ENCODE data around the gene SPEF2.
"Not testable (repeated sequence)": the region's sequence is repeated elsewhere in the genome, so short reads cannot be mapped to it uniquely, and the experiment has no call there.

Gene SPEF2

DNA sequence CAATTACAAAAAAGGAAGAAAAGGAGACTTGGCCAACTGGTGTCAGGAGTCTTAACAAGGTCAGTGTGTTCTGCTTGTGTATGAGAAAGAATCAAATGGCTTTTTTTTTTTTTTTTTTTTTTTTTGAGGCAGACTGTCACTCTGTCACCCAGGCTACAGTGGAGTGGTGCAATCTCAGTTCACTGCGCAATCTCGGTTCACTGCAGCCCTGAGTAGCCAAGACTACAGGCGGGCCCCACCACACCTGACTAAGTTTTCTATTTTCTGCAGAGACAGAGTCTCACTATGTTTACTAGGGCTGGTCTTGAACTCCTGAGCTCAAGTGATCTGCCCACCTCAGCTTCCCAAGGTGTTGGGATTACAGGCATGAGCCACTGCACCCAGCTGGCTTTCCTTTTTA is 236.0 kb downstream of the SPEF2 start:
- no peak overlapping the region for H3K4me3 ChIP-seq (ENCODE audit: low read length)
- TF ChIP-seq, protein P1, sequence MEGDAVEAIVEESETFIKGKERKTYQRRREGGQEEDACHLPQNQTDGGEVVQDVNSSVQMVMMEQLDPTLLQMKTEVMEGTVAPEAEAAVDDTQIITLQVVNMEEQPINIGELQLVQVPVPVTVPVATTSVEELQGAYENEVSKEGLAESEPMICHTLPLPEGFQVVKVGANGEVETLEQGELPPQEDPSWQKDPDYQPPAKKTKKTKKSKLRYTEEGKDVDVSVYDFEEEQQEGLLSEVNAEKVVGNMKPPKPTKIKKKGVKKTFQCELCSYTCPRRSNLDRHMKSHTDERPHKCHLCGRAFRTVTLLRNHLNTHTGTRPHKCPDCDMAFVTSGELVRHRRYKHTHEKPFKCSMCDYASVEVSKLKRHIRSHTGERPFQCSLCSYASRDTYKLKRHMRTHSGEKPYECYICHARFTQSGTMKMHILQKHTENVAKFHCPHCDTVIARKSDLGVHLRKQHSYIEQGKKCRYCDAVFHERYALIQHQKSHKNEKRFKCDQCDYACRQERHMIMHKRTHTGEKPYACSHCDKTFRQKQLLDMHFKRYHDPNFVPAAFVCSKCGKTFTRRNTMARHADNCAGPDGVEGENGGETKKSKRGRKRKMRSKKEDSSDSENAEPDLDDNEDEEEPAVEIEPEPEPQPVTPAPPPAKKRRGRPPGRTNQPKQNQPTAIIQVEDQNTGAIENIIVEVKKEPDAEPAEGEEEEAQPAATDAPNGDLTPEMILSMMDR (IDR thresholded peaks at IDR 0.05; ENCODE audit: insufficient read depth, low read depth, low read length, missing control alignments), result no peak
- no peak for DNase-seq (ENCODE audit: low read depth)

DNA sequence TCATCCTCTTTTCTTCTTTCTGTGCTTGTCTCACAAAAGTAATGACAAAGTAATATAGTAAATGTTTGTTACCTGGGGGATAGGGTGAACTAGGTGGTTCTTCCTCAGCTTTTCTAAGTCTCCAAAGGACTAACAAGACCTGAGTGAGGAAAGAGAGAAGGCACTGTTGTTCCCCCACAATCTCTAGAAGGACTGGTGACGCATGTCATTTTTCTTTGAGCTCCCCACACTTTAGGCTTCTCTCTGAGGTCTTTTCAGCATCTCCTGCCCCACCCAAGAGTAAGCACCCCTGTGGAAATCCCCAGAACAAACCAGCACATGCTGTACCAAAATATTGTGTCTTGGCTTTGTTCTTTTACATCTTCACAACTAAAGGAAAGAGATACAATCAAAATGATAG is 236.6 kb downstream of the SPEF2 start:
- no peak for DNase-seq (ENCODE audit: low read depth)
- H3K4me3 ChIP-seq (ENCODE audit: low read length), result no peak overlapping the region
- TF ChIP-seq, protein P1 (IDR thresholded peaks at IDR 0.05; ENCODE audit: insufficient read depth, low read depth, low read length, missing control alignments), result no peak

DNA sequence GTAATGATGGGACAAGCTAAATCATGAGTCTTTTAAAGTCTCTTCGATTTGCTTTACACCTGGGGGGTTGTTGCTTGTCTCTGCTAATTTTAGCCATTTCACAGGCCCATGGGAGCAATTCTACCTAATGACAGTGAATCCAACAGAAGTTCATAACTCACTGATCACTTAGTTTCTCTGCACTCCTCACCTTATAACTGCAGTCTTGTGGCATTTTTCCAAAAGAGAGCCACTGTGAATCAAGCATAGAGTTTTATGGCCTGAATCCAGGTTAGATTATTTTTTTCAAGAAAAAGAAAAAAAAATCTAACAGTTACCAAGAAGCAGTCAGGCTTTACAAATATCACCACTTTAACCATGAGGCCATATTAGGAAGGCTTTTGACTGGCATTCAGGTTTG is 237.5 kb downstream of the SPEF2 start:
- TF ChIP-seq, protein P1 (IDR thresholded peaks at IDR 0.05; ENCODE audit: insufficient read depth, low read depth, low read length, missing control alignments), result no peak
- DNase-seq (ENCODE audit: low read depth), result no peak
- H3K4me3 ChIP-seq (ENCODE audit: low read length), result no peak overlapping the region

DNA sequence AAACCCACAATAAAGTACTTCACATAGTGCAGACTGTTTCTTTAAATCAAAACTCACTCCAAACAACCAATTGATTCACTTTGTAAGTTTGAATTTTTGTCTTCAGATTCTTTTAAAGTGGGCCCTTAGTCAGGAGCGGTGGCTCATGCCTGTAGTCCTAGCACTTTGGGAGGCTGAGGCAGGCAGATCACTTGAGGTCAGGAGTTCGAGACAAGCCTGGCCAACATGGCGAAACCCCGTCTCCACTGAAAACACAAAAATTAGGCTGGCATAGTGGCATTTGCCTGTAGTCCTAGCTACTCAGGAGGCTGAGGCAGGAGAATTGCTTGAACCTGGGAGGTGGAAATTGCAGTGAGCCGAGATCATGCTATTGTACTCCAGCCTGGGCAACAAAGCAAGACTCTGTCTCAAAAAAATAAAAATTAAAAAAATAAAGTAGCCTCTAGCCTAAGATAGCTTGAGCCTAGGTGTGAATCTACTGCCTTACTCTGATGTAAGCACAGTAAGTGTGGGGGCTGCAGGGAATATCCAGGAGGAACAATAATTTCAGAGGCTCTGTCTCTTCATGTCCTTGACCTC is 238.6 kb downstream of the SPEF2 start:
- not testable (repeated sequence) for DNase-seq (ENCODE audit: low read depth); H3K4me3 ChIP-seq (ENCODE audit: low read length)

DNA sequence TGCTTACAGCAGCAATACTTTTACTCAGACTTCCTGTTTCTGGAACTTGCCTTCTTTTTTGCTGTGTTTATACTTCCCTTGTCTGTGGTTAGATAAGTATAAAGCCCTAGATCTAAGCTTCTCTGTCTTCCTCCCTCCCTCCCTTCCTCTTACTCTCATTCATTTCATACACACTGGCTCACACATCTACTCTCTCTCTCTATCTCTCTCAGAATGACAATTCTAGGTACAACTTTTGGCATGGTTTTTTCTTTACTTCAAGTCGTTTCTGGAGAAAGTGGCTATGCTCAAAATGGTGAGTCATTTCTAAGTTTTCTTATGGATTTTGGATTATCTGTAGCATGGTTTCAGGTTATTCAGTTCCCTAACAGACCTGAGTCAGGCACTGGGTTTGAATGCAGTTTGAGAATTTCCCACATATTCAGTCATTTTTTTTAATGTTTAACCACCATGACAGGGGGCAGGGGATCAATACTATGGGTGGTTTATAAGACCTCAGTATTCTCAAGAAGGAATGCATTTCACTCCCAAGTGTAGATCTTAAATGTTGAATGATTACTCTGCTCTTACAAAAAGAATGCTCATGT is 239.2 kb downstream of the SPEF2 start, which contains the start of gene IL7R:
Gene IL7R, plus strand, starts transcription at position 127 of the 587 bp plus-strand sequence. Its CDS starts 87 bp downstream, at position 214.
- peak; percentile 19 for DNase-seq (ENCODE audit: low read depth)
- TF ChIP-seq, protein P1 (IDR thresholded peaks at IDR 0.05; ENCODE audit: insufficient read depth, low read depth, low read length, missing control alignments), result no peak
- no peak within 1 kb of the TSS for H3K4me3 ChIP-seq (ENCODE audit: low read length)

DNA sequence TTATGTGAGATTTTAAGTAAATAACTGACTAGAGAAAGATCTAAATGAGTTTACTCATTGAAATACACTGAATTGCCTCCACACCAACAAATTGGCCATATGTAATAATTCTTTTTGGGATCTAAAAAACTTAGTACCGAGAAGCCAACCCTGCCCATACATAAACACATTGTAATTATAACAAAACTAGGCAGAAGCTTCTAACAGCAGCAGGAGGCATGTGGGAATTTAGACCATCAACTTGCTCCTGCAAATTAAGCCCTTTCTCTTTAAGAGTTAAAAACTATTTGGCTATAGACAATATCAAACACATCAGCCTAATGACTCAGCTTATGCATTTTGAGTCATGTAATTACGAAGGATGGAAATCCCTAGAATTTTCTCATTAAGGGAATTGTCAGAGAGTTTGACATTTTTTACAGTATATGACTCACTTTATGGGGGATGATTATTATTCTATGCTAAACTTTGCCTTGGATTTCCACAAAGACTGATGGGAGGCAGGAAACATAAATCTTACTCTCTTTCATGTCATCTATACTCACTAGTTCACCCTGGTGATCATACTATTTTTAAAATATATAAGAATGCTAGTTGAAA is 240.0 kb downstream of the SPEF2 start:
- DNase-seq (ENCODE audit: low read depth), result peak; percentile 82
- TF ChIP-seq, protein P1 (IDR thresholded peaks at IDR 0.05; ENCODE audit: insufficient read depth, low read depth, low read length, missing control alignments), result no peak

DNA sequence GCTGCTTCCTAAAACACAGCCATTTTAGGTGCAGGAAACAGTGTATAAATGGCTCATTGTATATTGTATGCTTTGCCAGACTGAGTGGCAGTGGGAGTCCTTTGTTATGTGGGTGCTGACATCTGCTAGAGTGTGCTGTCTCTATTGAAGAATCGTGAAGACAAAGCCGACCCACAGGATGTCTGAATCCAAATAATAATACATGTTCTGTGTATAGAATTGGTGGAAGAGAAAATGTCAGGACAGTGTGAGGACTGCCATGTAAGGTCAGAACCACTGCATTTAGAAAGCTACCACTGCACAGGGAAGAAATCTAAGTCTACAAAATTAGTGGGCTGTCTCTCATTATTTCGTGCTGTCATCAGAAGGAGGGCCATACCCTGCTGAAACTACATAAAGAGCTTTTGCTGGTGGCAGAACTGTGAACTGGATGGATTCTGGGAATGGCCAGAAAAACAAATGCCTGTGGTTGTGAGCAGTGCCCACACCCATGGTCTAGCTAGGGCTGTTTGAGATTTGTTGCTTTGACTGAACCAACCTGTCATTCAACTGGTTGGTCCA is 241.5 kb downstream of the SPEF2 start:
- TF ChIP-seq, protein P1 (IDR thresholded peaks at IDR 0.05; ENCODE audit: insufficient read depth, low read depth, low read length, missing control alignments), result no peak
- H3K4me3 ChIP-seq (ENCODE audit: low read length), result no peak overlapping the region
- peak; percentile 24 for DNase-seq (ENCODE audit: low read depth)

More for the DNA sequence above, 240.0 kb downstream of the SPEF2 start:
- H3K4me3 ChIP-seq (ENCODE audit: low read length), result no peak overlapping the region

Measured in epithelial cell of esophagus (primary cell).